K562 (cell line): ENCODE measurements around the gene BEST2. TPM values are rescaled to one million over a fixed set of nuclear protein-coding genes. Genes with fewer than 3 reads are reported as not detected.

Experiments
- ARID2 ChIP-seq: fragments of 450-650 bp; IDR thresholded peaks from 2 replicates; pipeline ENCODE4 v1.6.1; 2017; ENCODE audit warnings: antibody characterized with exemption, mild to moderate bottlenecking
- EP300 ChIP-seq: IDR thresholded peaks from 2 replicates; pipeline ENCODE4 v1.6.1; 2012; ENCODE audit warnings: low read length, improper control_type of control experiment
- ESRRB ChIP-seq: fragments of 250-450 bp; sonication (Bioruptor Pico); IDR thresholded peaks from 2 replicates; pipeline ENCODE4 v1.5.0; 2020; ENCODE audit warnings: mild to moderate bottlenecking, moderate library complexity, borderline replicate concordance
- GTF3C2 ChIP-seq: IDR thresholded peaks from 3 replicates; pipeline ENCODE4 v1.6.1; 2011; ENCODE audit warnings: borderline replicate concordance, mild to moderate bottlenecking, moderate library complexity; ENCODE audit not compliant: insufficient read length; ENCODE audit errors: extremely low read depth
- NCOA1 ChIP-seq: fragments of 450-650 bp; IDR thresholded peaks from 2 replicates; pipeline ENCODE4 v1.6.1; 2016; ENCODE audit warnings: low read depth
- POLR2G ChIP-seq: fragments of 200-400 bp; formaldehyde crosslinking; IDR thresholded peaks from 2 replicates; pipeline ENCODE4 v1.6.1; 2017; ENCODE audit warnings: low read depth, mild to moderate bottlenecking, antibody characterized with exemption, low read length, moderate library complexity
- SMARCA5 ChIP-seq: fragments of 450-650 bp; IDR thresholded peaks from 2 replicates; pipeline ENCODE4 v1.6.1; 2016
- SNIP1 ChIP-seq: fragments of 450-650 bp; IDR thresholded peaks from 2 replicates; pipeline ENCODE4 v1.7.1; 2017; ENCODE audit warnings: low read depth, mild to moderate bottlenecking
- ZBTB8A ChIP-seq: fragments of 450-650 bp; IDR thresholded peaks from 2 replicates; pipeline ENCODE4 v1.6.1; 2018; ENCODE audit warnings: mild to moderate bottlenecking, moderate library complexity; ENCODE audit not compliant: partially characterized antibody
- ZNF764 ChIP-seq: fragments of 250-450 bp; sonication (Bioruptor Pico); IDR thresholded peaks from 2 replicates; pipeline ENCODE4 v1.4.0; 2020; ENCODE audit warnings: low read depth, mild to moderate bottlenecking, moderate library complexity
- polyA plus RNA-seq, 8 experiments: library from polyadenylated mRNA; depleted of rRNA in 4 of 8; stranded (reverse) in 5 of 8; unstranded in 3 of 8; fragments of >200 nt; fragmentation: Nextera tagmentation in 2 of 8; fragmentation: Illumina TruSeq in 1 of 8; extraction: Ambion mirVana in 2 of 8; extraction: Trizol in 1 of 8; gene quantifications; 2 replicates each; pipeline versions ENCODE4 v1.2.1 to v1.2.3, GENCODE V29; 2011 to 2014; ENCODE audit warnings: inconsistent platforms in 1 of 8, missing spikeins in 1 of 8
- total RNA-seq, 7 experiments: library from RNA; depleted of rRNA in 6 of 7; stranded (reverse); fragments of >200 nt in 6 of 7; fragmentation: Illumina TruSeq in 2 of 7; extraction: Trizol in 2 of 7; gene quantifications; 2 replicates each; pipeline versions ENCODE4 v1.2.1 to v1.2.3, GENCODE V29; 2011 to 2021; ENCODE audit warnings: low replicate concordance in 1 of 7
- TF ChIP-seq, protein P1 (sequence below): fragments of 450-650 bp; formaldehyde crosslinking; IDR thresholded peaks from 2 replicates; pipeline ENCODE4 v1.4.0; 2020; ENCODE audit warnings: mild to moderate bottlenecking, moderate library complexity
- TF ChIP-seq, protein P2 (sequence below): fragments of 450-650 bp; formaldehyde crosslinking; IDR thresholded peaks from 2 replicates; pipeline ENCODE4 v1.4.0; 2022; ENCODE audit warnings: missing genetic modification characterization
- TF ChIP-seq, protein P3 (sequence below), 2 experiments: fragments of 450-650 bp; formaldehyde crosslinking in 1 of 2; IDR thresholded peaks; 2 replicates each; pipeline versions ENCODE4 v1.4.0 to v1.6.1; 2014 to 2020; ENCODE audit warnings: mild to moderate bottlenecking in 2 of 2, borderline replicate concordance in 1 of 2, low read depth in 1 of 2

Gene BEST2
- total and polyA plus RNA-seq, 9 of the 15 experiments (the other 6 are each of a cell fraction or from before 2014, with no cell fraction given): not detected

DNA sequence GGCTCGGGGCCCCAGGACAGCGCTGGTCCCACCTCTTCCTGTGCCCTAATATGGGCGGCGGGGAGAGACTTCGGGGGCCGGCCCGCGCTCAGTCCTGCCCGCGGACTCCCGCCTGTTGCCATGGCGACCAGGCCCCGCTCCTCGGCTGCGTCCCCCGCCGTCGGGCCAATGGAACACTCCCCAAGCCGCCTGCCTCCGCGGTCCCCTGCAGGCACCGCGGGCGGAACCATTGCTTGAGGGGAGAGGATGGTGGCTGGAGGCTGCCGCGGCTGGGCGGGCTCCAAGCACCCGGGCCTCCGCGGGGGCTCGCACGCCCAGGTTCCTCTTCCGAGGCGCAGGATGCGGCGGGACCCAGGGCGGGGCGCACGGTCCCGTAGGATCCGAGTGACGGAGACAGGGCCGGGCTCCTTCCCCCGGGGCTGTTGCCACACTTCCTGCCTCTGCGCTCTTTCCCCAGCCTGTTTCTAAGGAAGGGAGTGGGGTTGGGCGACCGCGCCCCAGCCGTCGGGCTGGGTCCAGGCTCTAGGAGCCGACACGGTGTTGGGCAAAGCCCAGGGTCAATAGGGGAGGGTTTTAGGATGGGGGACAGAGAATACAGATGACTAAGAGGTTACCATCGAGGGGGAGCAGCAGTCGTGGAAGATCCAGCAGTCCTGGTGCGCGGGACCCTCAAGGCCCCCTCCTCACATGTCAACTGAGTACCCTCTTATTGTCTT is 38.5 kb downstream of the BEST2 start (continued):
- TF ChIP-seq GTF3C2: no peak
- no peak for TF ChIP-seq ARID2
- TF ChIP-seq, protein P1, sequence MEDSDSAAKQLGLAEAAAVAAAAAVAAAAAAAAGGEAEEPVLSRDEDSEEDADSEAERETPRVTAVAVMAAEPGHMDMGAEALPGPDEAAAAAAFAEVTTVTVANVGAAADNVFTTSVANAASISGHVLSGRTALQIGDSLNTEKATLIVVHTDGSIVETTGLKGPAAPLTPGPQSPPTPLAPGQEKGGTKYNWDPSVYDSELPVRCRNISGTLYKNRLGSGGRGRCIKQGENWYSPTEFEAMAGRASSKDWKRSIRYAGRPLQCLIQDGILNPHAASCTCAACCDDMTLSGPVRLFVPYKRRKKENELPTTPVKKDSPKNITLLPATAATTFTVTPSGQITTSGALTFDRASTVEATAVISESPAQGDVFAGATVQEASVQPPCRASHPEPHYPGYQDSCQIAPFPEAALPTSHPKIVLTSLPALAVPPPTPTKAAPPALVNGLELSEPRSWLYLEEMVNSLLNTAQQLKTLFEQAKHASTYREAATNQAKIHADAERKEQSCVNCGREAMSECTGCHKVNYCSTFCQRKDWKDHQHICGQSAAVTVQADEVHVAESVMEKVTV (CRISPR knock-in tag): no peak
- no peak for TF ChIP-seq SNIP1
- TF ChIP-seq ZBTB8A: no peak
- TF ChIP-seq, protein P2, sequence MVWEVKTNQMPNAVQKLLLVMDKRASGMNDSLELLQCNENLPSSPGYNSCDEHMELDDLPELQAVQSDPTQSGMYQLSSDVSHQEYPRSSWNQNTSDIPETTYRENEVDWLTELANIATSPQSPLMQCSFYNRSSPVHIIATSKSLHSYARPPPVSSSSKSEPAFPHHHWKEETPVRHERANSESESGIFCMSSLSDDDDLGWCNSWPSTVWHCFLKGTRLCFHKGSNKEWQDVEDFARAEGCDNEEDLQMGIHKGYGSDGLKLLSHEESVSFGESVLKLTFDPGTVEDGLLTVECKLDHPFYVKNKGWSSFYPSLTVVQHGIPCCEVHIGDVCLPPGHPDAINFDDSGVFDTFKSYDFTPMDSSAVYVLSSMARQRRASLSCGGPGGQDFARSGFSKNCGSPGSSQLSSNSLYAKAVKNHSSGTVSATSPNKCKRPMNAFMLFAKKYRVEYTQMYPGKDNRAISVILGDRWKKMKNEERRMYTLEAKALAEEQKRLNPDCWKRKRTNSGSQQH (CRISPR knock-in tag): no peak
- no peak; the same call in 1 of the 2 replicates for TF ChIP-seq EP300
- TF ChIP-seq SMARCA5: no peak
- no peak for TF ChIP-seq ZNF764 (CRISPR knock-in tag)
- peak; percentile 85 for TF ChIP-seq POLR2G
- TF ChIP-seq ESRRB (CRISPR knock-in tag): no peak
- no peak for TF ChIP-seq NCOA1
- TF ChIP-seq, protein P3, sequence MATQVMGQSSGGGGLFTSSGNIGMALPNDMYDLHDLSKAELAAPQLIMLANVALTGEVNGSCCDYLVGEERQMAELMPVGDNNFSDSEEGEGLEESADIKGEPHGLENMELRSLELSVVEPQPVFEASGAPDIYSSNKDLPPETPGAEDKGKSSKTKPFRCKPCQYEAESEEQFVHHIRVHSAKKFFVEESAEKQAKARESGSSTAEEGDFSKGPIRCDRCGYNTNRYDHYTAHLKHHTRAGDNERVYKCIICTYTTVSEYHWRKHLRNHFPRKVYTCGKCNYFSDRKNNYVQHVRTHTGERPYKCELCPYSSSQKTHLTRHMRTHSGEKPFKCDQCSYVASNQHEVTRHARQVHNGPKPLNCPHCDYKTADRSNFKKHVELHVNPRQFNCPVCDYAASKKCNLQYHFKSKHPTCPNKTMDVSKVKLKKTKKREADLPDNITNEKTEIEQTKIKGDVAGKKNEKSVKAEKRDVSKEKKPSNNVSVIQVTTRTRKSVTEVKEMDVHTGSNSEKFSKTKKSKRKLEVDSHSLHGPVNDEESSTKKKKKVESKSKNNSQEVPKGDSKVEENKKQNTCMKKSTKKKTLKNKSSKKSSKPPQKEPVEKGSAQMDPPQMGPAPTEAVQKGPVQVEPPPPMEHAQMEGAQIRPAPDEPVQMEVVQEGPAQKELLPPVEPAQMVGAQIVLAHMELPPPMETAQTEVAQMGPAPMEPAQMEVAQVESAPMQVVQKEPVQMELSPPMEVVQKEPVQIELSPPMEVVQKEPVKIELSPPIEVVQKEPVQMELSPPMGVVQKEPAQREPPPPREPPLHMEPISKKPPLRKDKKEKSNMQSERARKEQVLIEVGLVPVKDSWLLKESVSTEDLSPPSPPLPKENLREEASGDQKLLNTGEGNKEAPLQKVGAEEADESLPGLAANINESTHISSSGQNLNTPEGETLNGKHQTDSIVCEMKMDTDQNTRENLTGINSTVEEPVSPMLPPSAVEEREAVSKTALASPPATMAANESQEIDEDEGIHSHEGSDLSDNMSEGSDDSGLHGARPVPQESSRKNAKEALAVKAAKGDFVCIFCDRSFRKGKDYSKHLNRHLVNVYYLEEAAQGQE (IDR thresholded peaks at IDR 0.05; ENCODE audit: borderline replicate concordance): no peak
- TF ChIP-seq, protein P3 (CRISPR knock-in tag; IDR thresholded peaks at IDR 0.05; ENCODE audit: low read depth): no peak
